Stimulated activated CD8-positive, alpha-beta memory T cell treated with anti-CD3 and anti-CD28 coated beads, Interleukin-15, amount 100 ng/mL, for 24 hours (primary cell): ENCODE results near the gene TTC24.
A peak's percentile ranks its signal among the peaks of the same experiment; 100 is the strongest.

Source experiments
- DNase-seq: peaks from one replicate; pipeline ENCODE4 v3.0.0-alpha.2; 2020; ENCODE audit warnings: low read depth

Gene TTC24

GRCh38 chr1:156554971-156555370 lies 24.6 kb upstream of the TTC24 start:
- DNase-seq = no peak

DNA sequence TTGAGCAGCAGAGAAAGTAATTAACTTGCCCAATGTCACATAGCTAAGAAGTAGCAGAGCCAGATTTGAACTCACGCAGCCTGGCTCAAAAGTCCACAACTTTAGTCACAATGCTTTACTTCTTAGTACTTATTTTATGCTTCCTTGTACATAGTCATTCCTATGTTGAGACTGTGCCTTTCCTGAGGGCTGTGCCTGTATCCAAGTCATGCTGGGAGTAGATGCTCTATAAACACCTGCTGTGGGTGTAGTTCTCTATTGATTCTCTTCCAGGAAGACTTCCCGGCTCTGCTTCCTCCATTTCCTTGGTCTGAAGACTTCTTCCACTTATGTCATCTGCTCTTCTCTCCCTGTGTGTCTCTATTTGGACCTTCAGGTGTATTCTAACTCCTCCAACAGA lies 23.8 kb upstream of the TTC24 start:
- DNase-seq = no peak

DNA sequence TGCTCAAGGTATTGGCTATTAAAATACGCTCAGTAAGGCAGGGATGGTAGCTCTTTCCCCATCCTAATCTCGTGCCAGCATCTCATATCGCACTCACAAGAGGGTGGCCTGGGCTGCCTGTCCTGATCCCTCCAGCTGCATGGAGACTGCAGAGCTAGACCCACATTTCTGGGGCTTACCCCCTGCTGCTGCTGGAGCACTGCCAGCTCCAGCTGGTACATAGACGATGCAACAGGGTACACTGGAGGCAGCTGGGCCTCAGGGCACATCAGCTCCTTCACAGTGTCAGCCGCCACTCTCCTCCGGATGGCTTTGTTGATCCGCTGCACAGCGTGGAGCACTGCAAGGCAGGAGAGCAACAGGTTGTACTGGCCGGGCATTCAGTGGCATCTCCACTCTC lies 23.2 kb upstream of the TTC24 start:
- no peak for DNase-seq

DNA sequence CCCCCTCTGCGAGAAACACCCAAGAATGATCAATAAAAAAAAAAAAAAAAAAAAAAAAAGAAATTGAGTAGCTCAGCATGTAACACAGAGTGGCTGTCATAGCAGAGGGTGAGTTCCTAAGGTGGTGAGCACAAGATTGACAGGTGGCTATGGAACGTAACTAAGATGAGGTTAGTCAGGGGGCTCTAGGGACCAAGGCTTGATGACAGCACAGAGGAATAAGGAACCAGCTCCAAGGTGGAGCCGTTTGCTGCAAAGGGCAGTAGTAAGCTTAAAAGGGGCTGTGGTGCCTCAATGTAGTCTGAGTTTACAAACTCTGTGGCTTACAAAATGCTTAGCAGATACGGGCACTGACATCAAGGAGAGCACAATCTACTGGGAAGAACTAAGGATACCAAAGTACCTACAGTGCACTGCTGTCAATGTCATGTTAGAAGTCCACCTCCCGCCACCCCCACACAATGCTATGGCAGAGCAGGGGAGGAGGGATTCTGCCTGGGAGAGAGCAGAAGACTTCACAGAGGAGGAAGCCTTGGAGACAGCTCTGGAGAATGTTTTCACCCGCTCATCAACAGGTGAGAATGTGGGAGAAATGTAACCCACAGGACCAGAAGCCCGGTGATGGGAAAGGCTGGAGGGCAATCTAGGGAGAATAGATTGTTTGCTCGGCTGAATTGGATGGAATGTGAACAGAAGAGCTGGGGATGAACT lies 20.3 kb upstream of the TTC24 start:
- no peak for DNase-seq

DNA sequence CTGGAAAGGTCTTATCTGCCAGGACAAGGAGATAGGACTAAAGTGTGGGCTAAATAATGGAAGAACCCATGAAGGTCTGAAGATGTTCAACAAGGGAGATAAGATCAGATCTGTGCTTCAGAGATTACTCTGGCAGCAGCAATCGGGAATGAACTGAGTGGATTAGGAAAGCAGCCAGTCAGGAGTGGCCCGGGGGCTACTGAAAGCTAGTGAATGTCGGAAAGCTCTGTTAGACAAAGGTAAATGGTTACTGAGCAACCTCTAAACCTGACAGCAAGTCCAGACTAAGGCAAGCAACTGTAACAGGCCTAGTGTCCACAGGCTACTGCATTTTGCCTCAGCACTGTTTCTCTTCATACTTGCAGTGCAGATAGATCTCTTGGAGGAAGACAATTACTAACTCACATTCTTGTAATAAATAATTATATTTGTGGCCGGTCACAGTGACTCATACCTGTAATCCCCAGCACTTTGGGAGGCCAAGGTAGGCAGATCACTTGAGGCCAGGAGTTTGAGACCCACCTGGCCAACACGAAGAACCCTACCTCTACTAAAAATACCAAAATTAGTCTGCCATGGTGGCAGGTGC lies 19.6 kb upstream of the TTC24 start:
- no peak for DNase-seq

- no peak for DNase-seq
Observed at GRCh38 chr1:156560585-156561163, 18.8 kb upstream of the TTC24 start.

DNA sequence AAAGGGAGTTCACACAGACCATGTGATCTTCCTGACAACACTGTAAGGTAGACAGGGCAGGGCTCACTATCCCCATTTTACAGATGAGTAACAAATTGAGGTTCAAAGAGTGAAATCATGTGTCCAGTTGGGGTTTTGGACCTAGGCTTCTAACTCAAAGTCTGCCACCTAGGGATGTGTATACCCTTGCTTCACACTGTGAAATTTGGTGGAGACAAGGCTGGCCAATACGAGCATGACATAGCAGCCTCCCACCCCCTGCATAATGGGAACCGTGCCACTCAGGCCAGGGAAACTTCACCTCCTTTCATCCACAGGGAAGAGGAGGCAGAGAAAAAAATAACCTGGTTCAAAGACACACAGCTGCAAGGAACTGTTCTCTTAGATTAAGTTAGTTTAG lies 14.0 kb upstream of the TTC24 start:
- no peak for DNase-seq

- no peak for DNase-seq
Observed at GRCh38 chr1:156566436-156566835, 13.1 kb upstream of the TTC24 start.

- no peak for DNase-seq
Observed at GRCh38 chr1:156571261-156571852, 8.2 kb upstream of the TTC24 start.

GRCh38 chr1:156571919-156572662 lies 7.4 kb upstream of the TTC24 start, which contains the start of gene IQGAP3:
TSS of gene IQGAP3 (minus strand) at chr1:156572565. CDS start at chr1:156572529, 36 bp downstream.
- peak; percentile 43 for DNase-seq

GRCh38 chr1:156572663-156573018 lies 6.9 kb upstream of the TTC24 start:
- no peak for DNase-seq

GRCh38 chr1:156574039-156574633 lies 5.4 kb upstream of the TTC24 start:
- DNase-seq = no peak

- no peak for DNase-seq
Observed at GRCh38 chr1:156577550-156577949, 2.0 kb upstream of the TTC24 start.

- no peak for DNase-seq
Observed at GRCh38 chr1:156578055-156578454, 1.5 kb upstream of the TTC24 start.

DNA sequence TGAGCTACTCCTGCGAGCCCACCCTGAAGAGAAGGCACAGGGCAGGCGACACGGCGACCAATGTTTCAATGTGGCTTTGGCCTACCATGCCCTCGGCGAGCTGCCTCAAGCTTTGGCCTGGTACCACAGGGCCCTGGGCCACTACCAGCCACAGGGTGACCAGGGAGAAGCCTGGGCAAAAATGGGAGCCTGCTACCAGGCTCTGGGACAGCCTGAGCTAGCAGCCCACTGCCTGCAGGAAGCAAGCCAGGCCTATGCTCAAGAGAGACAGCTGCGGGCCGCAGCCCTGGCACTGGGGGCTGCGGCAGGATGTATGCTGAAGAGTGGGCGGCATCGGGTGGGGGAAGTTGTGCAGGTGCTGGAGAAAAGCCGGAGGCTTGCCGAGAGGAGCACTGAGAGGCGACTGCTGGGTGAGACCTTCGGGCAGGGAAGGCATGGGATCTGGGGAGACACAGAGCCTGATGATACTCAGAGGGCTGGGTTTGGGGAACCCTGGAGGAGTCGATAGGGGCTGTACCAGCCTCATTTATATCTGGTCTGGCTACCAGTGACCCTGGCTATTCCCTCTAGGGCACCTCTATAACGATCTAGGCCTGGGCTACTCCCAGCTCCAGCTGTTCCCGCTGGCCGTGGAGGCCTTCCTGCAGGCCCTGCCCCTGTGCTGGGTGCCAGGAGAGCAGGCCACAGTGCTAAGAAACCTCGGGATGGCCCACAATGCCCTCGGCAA lies 2.3 kb downstream of the TTC24 start:
- DNase-seq = no peak

- DNase-seq = no peak
Observed at GRCh38 chr1:156582388-156583017, 3.0 kb downstream of the TTC24 start.

- DNase-seq = no peak
Observed at GRCh38 chr1:156583821-156584622, 4.5 kb downstream of the TTC24 start.

DNA sequence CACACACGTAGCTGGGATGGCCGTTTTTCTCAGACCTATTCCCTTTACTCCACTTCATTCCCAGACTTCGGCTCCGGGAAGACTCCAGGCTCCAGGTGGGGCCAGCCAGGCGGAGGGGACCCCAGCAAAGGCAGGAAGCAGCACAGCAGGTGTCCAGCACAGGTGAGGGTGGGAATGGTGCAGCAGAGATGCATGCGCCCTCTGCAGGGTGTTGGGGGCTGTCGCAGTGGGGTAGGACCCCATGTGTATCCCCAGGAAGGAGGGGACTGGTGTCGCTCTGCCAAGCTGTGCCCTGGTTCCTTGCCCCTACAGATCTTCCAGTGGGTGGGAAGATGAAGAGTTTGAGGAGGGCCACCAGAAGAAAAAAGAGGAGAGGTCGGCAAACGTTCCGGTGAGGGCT lies 5.3 kb downstream of the TTC24 start:
- DNase-seq = no peak

- DNase-seq = no peak
Observed at GRCh38 chr1:156586323-156586722, 6.8 kb downstream of the TTC24 start.

DNA sequence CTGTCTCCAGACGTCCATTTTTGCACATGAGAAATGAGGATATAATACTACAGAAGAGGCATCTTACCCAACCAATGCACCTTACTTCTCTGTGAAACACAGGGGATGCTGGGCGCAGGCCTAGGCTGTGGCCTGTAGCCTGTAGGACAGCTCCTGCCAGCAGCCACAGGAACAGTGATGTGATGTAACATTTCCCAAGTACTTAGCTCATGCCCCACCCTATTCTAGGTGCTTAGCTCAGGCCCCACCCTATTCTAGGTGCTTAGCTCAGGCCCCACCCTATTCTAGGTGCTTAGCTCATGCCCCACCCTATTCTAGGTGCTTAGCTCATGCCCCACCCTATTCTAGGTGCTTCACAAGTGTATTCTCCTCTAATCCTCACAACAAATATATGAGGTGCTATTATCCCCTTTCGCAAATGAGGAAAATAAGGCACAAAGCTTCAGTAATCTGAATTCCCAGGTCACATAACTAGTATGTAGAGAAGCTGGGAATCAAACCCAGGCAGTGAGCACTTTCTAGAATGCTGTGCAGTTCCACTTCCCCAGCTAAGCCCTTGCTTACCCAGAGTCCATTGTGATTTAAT lies 7.5 kb downstream of the TTC24 start:
- no peak for DNase-seq
